ENCODE measurements around the gene ZDHHC14.

DNA sequence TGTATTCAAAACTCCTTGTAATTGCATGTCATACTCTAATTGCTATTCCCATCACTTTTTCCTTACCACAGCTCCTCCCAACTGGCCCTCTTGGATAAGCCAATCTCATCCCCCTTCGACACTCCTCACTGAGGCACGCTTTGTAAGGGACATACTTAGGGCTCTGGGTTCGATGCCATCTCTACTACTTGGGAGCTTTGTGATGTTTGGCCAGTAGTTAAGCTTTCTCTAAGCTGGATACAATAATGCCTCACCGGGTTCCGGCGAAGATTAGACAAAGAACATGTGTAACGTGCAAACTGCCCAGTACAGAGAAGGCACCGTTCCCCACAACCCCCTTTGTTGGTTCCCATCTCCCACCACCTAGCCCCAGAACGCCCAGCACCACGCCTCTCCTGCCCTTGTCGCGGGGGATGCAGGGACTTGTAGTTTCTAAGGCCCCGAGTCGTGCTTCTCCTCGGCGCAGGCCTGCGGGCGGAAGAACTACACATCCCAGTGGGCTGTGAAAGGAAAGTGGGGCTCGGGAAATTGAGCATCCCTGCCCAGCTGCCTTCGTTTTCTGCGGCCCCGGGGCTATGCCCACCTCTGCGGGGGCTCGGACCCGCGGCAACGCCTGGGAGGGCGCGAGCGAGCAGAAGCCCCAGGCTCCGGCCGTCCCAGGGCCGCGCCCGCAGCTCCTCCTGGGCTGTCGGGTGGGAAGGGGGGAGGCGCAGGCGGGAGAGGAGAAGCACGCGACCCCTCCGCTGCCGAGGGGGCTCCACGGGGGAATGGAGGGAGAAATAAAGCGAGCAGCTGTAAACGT is 1.1 kb upstream of the ZDHHC14 start:
- TF ChIP-seq, protein P1, sequence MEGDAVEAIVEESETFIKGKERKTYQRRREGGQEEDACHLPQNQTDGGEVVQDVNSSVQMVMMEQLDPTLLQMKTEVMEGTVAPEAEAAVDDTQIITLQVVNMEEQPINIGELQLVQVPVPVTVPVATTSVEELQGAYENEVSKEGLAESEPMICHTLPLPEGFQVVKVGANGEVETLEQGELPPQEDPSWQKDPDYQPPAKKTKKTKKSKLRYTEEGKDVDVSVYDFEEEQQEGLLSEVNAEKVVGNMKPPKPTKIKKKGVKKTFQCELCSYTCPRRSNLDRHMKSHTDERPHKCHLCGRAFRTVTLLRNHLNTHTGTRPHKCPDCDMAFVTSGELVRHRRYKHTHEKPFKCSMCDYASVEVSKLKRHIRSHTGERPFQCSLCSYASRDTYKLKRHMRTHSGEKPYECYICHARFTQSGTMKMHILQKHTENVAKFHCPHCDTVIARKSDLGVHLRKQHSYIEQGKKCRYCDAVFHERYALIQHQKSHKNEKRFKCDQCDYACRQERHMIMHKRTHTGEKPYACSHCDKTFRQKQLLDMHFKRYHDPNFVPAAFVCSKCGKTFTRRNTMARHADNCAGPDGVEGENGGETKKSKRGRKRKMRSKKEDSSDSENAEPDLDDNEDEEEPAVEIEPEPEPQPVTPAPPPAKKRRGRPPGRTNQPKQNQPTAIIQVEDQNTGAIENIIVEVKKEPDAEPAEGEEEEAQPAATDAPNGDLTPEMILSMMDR (IDR thresholded peaks at IDR 0.05), result no peak
- TF ChIP-seq POLR2A (IDR thresholded peaks at IDR 0.05), result no peak

Data from Peyer's patch (tissue), 4 donors.